ENCODE measurements around the gene LHFPL2.
"Not testable (repeated sequence)": the region's sequence is repeated elsewhere in the genome, so short reads cannot be mapped to it uniquely, and the experiment has no call there.

Gene LHFPL2

DNA sequence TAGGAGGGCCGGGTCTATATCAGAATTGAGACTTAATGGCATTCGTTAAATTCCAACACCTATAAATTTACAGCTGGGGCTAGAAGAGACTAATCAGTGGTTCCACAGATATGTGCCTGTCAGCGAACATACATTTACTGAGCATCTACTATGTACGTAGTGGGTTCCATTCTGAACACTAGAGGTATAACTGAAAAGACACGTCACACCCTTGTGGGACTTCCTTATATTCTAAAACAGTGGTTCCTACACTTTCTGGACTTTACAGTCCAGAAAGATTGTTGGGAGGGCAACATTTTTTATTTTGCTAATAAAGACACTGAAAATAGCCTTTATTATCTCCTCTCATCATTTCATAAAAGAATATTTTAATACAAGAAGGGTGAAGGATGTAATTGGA is 147.7 kb downstream of the LHFPL2 start:
- DNase-seq (ENCODE audit: low spot score) = no peak

DNA sequence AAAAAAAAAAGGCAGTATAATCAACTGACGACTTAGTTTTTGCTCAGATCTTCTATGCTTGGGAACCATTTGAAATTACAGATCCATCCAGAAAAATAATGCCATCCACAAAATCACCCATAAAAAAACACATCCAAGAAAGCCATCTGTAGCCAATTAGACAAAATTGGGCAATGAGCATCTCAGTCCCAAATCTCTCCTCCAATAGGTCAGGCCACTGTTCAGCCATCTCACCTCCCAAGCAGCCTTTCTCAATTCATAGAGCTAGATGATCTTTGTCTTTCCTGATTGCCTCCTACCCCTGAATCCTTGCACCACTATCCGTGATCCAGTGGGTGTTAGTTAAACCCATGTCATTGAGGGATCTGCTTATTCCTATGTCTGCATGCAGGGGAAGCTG is 148.5 kb downstream of the LHFPL2 start:
- DNase-seq (ENCODE audit: low spot score) = no peak

DNA sequence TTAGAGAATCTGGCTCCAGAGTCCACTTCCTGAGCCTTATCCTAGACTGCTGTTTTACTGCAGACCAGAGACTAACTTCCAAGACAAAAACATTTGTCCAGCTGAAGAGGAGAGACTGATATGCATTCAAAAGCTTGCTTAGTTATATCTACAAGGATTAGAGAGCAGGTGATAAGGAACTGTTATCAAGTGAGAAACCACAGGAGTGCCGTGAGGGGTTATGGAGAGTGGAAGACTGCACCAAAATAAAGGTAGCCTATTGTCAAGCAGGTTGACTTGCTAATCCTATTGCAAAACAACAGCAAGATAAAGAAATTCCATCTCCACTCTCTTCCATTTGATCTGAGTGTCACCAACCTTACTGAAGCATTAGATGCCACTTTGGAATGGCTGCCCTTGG is 149.1 kb downstream of the LHFPL2 start:
- no peak for DNase-seq (ENCODE audit: low spot score)

DNA sequence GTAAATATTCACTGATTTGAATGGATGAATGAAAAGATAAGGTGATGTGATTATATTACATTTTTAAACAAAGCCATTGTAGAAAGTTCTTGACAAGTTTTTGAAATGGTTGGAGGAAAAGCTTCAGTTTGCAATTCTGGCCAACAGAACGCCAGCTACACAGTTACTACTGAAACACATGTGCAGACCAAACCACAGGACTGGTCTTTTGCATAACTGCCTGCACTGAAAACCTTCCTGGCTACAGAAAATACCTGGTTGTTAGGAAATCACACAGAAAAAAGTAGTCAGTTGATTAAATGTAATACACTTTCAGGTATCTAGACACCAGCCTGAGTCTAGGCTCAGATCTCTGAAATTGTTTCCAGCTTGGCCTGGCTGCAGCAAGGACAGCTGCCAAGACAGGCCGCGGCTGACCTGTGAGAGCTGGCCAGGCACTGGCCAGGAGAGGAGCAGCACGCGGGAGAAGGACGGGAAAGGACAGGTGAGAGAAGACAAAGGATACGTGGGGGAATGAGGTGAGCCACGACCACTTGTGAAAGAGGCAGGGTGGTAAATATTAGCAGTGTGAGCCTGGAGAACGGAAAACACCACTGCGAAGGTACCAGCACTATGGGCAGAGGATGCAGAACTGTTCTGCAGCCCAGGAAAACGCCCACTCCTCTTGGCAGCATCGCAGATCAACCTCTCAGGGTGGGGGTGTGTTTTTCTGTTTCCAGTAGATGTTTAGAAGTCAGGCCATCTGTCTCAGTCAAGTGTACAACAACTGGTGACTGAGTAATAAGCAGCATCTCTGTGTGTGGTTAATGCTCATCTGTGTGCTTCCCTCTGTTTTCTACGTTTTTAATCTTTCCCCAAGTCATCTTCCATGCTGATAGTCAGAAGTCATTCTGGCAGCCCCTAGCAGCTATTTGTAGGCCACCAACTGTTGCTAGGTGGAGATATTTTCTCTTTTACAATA is 150.7 kb downstream of the LHFPL2 start:
- no peak for DNase-seq (ENCODE audit: low spot score)

DNA sequence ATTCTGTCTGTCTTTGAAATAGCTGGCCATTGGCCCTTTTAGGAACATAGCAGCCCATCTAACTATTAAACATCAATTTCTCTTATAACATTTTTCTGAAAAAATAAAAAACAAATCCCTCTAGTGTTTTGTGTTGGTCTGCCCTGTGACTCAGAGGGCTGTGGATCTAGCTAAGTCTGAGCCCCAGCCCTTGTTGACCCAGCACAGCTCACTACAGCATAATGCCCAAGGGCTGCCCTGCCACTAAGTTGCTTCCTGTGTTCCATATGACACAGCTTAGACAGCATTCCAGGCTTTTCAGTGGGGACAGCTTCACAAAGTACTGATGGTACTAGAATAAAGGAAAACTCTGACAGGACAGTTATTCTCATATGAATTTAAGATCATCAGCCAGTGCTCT is 152.2 kb downstream of the LHFPL2 start:
- DNase-seq (ENCODE audit: low spot score) = no peak

DNA sequence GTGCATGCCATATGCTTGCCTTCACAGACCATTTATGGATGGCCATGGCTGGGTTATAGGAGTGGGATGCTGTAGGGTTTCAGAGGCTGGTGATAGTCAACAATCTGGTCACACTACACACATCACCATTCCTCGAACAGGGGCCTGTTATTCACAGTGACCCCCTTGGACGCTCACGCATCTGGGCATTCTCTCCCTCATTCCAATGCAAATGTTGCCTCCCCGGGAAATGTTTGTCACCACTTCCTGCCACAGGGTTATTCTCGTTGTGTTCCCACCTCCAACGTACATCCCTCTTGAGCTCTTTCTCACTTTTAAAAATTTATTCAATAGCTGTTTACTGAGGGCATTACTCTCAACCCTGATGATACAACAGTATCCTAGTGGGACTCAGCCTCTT is 152.8 kb downstream of the LHFPL2 start:
- DNase-seq (ENCODE audit: low spot score) = no peak

DNA sequence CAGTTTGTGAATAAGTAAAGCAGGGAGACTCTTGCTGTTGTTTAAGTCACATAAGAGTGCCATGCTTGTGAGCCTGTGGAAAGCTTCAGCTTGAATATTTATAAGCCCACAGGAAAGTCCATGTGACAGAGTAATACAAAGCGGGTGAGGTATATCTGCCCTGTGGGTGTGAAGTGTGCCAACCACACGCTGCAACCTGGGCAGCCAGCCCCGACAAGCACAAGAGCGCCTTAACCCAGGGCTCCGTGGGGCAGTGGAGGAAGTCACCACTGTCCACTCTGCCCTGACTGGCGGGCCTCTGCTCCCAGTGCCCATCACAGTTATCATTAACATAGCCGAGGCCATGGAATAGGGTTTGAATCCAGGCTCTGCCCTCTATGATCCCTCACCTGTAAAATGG is 155.9 kb downstream of the LHFPL2 start:
- DNase-seq (ENCODE audit: low spot score) = no peak

DNA sequence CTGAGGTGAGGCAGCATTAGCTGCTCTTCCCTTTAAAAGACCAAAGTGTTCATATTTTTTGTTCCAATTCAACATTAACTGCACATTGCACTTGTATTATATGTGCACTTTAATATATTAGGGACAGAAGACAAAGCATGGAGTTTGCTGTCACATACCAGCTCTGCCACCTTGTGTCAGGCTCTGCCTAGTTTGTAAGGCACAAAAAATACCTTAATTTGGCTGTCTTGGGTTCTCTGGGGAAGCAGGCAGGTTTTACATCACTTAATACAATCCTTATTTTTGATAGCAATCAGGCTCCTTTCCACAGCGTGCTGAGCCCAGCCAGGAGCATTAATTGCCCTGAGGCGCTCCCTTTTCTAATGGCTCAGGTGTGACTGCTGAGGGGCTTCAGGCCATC is 156.3 kb downstream of the LHFPL2 start:
- no peak for DNase-seq (ENCODE audit: low spot score)

DNA sequence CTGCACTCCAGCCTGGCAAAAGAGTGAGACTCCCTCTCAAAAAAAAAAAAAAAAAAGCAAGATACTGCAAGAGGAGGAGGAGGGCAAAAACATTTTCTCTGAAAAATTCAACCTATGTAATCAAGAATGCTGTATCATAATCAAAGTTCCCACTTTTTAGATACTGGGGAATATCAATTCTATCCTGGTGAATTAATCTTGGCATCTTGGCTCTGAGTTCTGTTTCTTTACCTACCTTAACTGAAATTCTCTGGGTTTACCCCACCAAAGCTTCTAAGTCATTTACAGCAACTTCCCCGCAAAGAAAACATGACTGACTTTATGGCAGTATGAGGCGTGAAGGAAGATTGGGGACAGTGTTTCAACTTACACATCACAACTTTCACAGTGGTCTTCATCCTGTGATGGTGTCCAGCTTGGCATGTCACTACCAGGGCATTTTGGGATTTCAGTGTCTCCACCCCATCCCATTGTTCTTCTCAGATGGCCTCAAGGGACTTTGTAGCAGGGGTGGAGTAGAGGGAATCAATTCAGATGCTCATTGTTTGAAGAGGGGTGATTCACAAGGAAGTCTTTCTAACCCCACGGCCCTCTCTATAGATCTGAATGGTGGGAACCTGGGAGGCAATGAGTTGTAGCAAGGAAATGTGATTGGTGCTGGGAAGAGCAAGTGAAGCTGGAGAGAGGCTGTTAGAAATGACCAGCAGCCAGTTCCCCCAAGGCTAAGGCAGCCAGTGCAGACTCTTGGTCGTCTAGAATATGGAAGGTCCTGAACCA is 157.7 kb downstream of the LHFPL2 start:
- DNase-seq (ENCODE audit: low spot score) = no peak

DNA sequence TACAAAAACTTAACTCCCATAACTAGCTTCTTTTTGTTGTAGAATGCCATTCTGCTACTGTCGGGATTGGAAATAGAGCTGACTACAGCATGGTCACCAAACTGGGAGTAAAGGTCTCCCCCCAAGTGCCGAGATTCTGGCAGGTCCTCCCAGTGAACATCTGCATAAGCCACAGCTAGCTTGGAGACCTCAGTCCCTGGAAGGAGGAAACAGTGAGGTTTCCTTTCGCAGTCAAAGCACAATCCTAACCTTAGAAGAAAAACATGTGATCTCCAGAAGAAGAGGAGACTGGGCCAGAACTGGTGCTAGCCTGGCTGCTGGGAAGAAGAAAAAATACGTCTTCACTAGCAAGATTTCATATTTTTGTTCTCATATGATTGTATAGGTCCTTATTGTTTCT is 160.7 kb downstream of the LHFPL2 start:
- DNase-seq (ENCODE audit: low spot score) = no peak

DNA sequence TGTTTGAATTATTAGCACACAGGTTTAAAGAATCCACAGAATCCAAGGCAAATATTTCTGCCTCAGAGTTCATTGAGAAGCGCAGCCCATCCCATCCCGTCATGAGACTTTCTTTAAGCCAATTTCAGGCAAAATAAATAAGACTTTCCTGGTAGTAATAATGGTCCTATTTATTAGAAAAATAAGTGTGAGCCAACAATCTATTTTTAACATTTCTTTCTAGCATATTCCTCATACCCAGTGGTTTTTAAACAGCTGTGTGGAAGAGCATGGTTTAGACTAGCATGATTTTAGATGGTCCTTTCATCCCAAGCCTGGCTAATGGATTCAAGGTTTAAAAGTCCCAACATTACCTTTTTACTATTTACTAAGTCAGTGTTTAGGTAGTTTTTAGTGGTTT is 162.4 kb downstream of the LHFPL2 start:
- DNase-seq (ENCODE audit: low spot score) = no peak

DNA sequence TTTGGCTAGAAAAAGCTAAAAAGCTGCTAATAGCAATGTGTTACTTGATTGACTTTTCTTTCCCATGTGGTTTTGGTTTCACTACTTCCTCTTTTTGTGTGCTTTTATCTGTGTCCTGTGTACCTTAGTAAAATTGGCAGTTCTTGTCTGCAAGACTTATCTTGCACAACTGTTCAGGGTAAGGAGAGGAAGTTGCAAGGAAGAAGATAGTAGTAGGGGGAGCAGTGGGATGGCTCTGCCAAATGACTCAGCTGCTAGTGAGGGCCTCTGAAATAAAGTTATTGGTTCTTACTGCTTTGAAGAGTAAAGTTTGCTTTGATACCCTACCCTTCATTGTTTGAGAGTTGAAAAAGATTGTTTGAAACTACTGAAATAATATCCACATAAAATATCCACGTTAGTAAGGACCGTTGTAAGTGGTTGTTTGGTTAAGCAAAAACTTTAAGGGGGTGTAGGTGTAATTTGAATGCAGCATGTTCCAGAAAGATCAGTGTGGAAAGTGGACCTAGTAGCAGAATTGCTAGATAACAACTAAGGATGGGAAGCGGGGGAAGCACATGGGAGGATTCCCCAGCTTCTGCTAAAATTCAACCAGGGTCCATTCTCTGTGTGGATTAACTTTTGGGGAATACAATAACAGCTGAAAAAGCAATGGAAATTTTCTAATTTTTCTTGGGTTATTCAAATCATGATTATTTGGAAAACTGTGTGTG is 164.6 kb downstream of the LHFPL2 start:
- DNase-seq (ENCODE audit: low spot score) = peak; percentile 83

DNA sequence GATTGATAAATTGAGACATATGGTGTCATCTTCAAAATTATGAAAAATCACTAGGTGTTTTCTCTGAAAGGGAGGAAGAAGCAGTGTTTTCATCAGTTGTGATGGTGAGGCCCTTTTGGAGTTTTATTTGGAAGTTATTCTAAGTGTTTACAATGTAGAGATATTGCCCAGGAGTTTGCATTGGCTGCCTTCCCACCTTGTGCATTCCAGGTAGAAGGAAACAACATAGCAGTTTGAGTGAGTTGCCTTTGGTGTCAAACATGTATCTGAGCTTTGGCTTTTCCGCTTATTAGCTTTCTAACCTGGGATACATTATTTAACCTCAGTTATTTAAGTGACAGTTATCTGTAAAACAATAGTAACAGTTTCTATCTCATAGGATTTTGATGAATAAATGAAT is 165.6 kb downstream of the LHFPL2 start:
- no peak for DNase-seq (ENCODE audit: low spot score)

DNA sequence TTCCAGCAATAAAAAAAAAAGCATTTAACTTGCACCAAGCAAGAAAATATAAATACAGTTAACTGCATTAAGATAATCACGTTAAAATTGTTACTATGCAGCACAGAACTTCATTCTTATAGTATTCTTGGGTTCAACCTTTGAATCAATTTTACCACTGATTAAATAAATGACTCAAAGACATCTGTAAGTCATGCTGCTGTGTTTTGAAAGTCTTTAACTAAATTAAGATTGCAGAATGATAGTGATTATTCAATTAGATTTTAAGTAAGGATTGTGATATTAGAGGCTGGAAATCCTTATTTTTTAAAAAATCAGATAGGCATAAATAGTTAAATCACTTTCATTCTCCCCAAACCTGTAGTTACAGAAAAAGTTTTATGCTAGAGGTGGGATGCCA is 171.8 kb downstream of the LHFPL2 start:
- no peak for DNase-seq (ENCODE audit: low spot score)

DNA sequence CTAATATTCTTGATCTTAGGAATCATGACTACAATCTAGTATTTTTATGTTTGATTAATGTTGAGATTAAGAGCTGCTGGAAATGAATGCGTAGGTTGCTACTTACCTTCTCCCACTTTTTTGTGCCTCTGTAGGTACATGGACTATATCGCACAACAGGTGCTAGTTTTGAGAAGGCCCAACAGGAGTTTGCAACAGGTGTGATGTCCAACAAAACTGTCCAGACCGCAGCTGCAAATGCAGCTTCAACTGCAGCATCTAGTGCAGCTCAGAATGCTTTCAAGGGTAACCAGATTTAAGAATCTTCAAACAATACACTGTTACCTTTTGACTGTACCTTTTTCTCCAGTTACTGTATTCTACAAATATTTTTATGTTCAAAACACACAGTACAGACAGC is 173.2 kb downstream of the LHFPL2 start:
- DNase-seq (ENCODE audit: low spot score) = no peak

DNA sequence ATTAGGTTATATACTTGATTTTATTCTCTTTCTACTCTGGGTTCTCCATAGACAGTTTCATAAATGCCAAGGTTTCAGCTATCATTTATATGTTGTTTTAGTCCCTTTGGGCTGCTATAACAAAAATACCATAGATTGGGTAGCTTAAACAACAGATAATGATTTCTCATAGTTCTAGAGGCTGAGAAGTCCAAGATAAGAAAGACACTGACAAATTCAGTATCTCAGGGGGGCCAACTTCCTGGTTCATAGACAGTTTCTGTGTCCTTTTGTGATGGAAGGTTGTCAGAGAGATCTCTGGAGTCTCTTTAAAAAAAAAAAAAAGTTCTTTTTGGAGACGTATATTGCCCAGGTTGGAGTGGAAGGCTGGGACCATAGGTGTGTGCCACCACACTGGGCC is 174.8 kb downstream of the LHFPL2 start:
- no peak for DNase-seq (ENCODE audit: low spot score)

DNA sequence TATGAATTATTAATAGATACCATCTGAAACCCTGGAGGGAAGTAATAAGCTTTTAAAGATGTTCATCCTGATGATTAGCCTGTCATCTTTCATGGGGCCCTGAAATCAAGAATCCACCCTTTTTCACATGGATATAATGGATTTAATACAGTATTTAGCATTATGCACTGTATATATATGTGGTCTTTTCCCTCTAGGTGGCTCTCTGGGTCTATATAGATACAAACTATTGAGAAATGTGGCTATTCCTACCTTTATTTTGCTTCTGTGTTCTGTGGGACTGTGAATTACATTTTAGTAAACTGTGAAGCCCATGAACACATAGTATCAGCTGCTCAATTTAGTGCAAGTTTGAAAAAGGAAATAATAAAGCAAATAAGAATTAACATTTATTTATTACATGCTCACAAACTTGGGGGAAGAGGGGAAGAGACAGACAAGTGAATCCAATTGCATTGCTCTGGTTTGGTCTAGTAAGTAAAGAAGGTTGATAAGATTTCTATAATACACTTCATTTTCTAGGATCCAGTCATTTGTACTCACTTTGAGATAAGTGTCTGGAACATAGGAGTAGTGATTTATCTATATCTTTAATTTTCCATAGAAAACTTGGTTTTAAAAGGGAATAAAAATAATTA is 176.0 kb downstream of the LHFPL2 start:
- no peak for DNase-seq (ENCODE audit: low spot score)

DNA sequence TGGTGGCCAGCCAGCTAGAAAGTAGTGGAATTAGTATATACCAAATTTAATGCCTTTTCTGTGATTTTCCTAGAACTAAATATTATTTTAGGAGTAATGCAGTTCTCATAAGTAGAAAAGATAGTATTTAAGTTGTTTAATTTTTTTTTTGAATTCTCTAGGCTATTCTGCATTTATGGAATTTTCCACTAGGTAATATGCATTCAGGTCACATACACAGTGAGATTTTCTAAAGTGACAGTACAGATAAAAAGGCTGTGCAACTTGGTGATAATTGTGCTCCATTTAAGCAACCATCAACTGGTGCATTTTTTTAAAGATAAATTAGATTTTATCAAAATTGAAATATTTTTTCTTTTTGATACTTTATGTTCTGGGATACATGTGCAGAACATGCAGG is 176.7 kb downstream of the LHFPL2 start:
- no peak for DNase-seq (ENCODE audit: low spot score)

DNA sequence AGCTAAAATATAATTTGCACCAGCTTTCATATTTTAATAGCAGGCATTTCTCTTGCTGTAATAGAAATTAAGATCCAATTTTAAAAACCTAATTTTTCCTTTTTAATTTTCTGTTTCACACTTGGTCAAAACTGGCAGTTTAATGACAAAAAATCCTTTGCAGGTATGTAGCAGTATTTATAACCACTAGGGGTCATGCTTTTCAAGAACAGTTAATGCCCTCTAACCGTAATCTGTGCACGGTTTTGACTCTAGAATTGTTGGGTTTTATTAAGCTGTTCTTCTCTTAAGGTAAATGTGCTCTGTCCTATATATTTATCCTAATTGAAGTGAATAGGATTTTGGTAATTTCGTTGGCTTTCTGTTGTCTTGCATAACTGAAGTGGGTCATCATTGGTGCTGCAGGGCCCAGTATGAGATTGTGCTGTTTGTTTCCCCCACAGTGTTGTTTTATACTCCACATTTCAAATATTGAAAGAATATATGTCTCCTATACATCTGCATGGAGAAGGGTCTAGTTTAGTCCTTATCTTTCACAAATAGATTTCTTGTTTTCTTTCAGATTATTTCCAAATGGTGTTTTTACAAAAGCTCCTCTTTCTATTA is 180.7 kb downstream of the LHFPL2 start:
- peak; percentile 47 for DNase-seq (ENCODE audit: low spot score)

DNA sequence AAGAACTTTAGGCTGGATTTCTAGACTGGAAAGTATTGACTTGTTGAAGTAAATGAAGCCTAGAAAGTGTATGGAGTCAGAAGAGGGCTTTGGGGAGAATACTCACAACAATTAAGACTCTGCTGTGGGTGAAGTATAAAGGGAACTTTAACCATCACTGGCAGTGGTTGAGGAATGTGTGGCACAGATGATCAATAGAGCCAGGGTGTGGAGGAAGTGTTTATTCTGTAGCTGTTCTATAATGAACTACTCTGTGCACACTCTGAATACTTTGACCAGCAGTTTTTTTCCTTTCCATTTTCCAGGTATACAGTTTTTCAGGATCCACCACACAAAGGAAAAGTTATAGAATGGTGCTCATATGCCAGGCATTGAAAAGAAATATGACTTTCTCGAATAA is 181.4 kb downstream of the LHFPL2 start:
- no peak for DNase-seq (ENCODE audit: low spot score)

DNA sequence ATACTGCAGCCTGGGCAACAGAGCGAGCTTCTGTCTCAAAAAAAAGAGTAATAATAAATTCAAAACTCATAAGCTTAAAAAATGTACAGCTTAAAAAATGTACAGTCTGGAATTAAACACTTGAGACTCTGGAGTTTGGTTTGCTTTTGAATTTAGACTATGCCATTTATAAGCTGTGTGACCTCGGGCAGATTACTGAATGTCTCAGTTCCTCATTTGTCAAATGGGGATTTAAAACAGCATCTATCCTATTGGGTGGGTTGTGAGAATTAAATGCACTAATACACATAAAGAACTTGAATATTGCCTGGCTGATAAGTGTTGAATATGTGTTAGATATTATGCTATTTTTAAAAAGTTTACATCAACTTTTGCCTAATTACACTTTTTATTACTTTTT is 189.7 kb downstream of the LHFPL2 start:
- no peak for DNase-seq (ENCODE audit: low spot score)

DNA sequence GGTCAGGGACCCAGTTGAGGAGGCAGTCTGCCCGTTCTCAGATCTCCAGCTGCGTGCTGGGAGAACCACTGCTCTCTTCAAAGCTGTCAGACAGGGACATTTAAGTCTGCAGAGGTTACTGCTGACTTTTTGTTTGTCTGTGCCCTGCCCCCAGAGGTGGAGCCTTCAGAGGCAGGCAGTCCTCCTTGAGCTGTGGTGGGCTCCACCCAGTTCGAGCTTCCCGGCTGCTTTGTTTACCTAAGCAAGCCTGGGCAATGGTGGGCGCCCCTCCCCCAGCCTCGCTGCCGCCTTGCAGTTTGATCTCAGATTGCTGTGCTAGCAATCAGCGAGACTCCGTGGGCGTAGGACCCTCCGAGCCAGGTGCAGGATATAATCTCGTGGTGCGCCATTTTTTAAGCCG is 191.1 kb downstream of the LHFPL2 start:
- DNase-seq (ENCODE audit: low spot score) = not testable (repeated sequence)
